Left ventricle myocardium inferior (tissue), 1 donor: ENCODE data around the gene TSKS. TPM values are rescaled to one million over a fixed set of nuclear protein-coding genes. Genes with fewer than 3 reads are reported as not detected.

Experiments
- DNase-seq: peaks from one replicate; pipeline ENCODE4 v3.0.0-alpha.2; 2020
- H3K27ac ChIP-seq: fragments of 200-600 bp; replicated peaks from 2 replicates; pipeline ENCODE4 v1.8.0; 2021
- H3K27me3 ChIP-seq: fragments of 200-600 bp; 2 replicates; pipeline ENCODE4 v1.8.0; 2021; ENCODE audit warnings: low read depth
- H3K36me3 ChIP-seq: fragments of 200-600 bp; 2 replicates; pipeline ENCODE4 v1.8.0; 2021
- H3K4me1 ChIP-seq: fragments of 200-600 bp; 2 replicates; pipeline ENCODE4 v1.8.0; 2021
- H3K4me3 ChIP-seq: fragments of 200-600 bp; 2 replicates; pipeline ENCODE4 v1.8.0; 2021; ENCODE audit warnings: mild to moderate bottlenecking, moderate library complexity
- H3K9me3 ChIP-seq: fragments of 200-600 bp; replicated peaks from 2 replicates; pipeline ENCODE4 v1.8.0; 2021
- CTCF ChIP-seq: fragments of 200-600 bp; IDR thresholded peaks from 2 replicates; pipeline ENCODE4 v1.8.0; 2021; ENCODE audit warnings: antibody characterized with exemption, mild to moderate bottlenecking, borderline replicate concordance
- intact Hi-C: fragments of 100-400 bp; cut with micrococcal nuclease; formaldehyde crosslinking; loops from one replicate; pipeline ENCODE4 v1.11.0; 2022
- total RNA-seq: library from RNA; stranded (reverse); fragmentation: NEBNext Ultra II Directional; extraction: Animal tissue kit (Norgen Biotek cat#: 25700); gene quantifications from one replicate; pipeline ENCODE4 v1.2.1, GENCODE V29; 2021
- donor health status: DM: no; HTN: yes; CAD: no; lungs with severe emphysema.

Gene TSKS
- total RNA-seq, 1 donor from 2014 or later = 0.38 TPM

GRCh38 chr19:49713236-49713845 lies 49.8 kb downstream of the TSKS start:
- no peak for DNase-seq
- Histone ChIP-seq H3K9me3 (no peaks in the 10 kb centered on the region), H3K36me3 (no peaks in the 10 kb centered on the region), H3K27me3 (no peaks in the 10 kb centered on the region), H3K27ac (no peak overlapping the region), H3K4me1 (peaks cover 11% of the 10 kb centered on the region), H3K4me3 (no peak overlapping the region)
- TF ChIP-seq CTCF = no peak
- intact Hi-C loops = no loop called here

GRCh38 chr19:49712397-49712859 lies 50.7 kb downstream of the TSKS start:
- H3K36me3 ChIP-seq = no peaks in the 10 kb centered on the region
- no peaks in the 10 kb centered on the region for H3K9me3 ChIP-seq
- peaks cover 2% of the 10 kb centered on the region for H3K4me1 ChIP-seq
- peak; percentile 57 for DNase-seq
- intact Hi-C loops = no loop called here
- peak overlapping the region; percentile 22 for H3K4me3 ChIP-seq
- no peak overlapping the region for H3K27ac ChIP-seq
- H3K27me3 ChIP-seq = no peaks in the 10 kb centered on the region
- no peak for TF ChIP-seq CTCF

- no peak for TF ChIP-seq CTCF
- Histone ChIP-seq H3K27me3 (no peaks in the 10 kb centered on the region), H3K27ac (no peak overlapping the region), H3K4me3 (no peak overlapping the region), H3K36me3 (no peaks in the 10 kb centered on the region), H3K4me1 (no peaks in the 10 kb centered on the region), H3K9me3 (no peaks in the 10 kb centered on the region)
- intact Hi-C loops = no loop called here
- DNase-seq = no peak
These were observed 52.6 kb downstream of the TSKS start for GRCh38 chr19:49710372-49710951.

- H3K27ac ChIP-seq = no peak overlapping the region
These were observed 57.2 kb downstream of the TSKS start for GRCh38 chr19:49705919-49706318.

GRCh38 chr19:49704888-49705642 lies 58.0 kb downstream of the TSKS start:
- H3K36me3 ChIP-seq = no peaks in the 10 kb centered on the region
- peaks cover 12% of the 10 kb centered on the region for H3K27me3 ChIP-seq
- no peaks in the 10 kb centered on the region for H3K9me3 ChIP-seq
- no peak overlapping the region for H3K27ac ChIP-seq
- no peak overlapping the region for H3K4me3 ChIP-seq
- TF ChIP-seq CTCF = no peak
- H3K4me1 ChIP-seq = no peaks in the 10 kb centered on the region
- intact Hi-C loops = no loop called here
- no peak for DNase-seq

More at GRCh38 chr19:49705919-49706318, 57.2 kb downstream of the TSKS start:
- H3K4me3 ChIP-seq = no peak overlapping the region
- H3K36me3 ChIP-seq = no peaks in the 10 kb centered on the region
- H3K9me3 ChIP-seq = no peaks in the 10 kb centered on the region
- intact Hi-C loops = no loop called here
- DNase-seq = no peak
- TF ChIP-seq CTCF = no peak
- no peaks in the 10 kb centered on the region for H3K4me1 ChIP-seq
- peaks cover 6% of the 10 kb centered on the region for H3K27me3 ChIP-seq
